ENCODE data around the gene IFT52.

GRCh38 chr20:43681468-43681942 is 90.8 kb downstream of the IFT52 start:
- peak; percentile 51 for TF ChIP-seq CTCF (IDR thresholded peaks at IDR 0.05; ENCODE audit: low read depth, low read length, poor library complexity, severe bottlenecking)
- TF ChIP-seq EZH2phosphoT487 (IDR thresholded peaks at IDR 0.05; ENCODE audit: borderline replicate concordance, low read length) = no peak

Data from DOHH2 (cell line).